ENCODE data around the gene ZFYVE28. TPM values are rescaled to one million over a fixed set of nuclear protein-coding genes. Genes with fewer than 3 reads are reported as not detected.

ZFYVE28 gene
- polyA plus RNA-seq, 1 of the 3 experiments (the other 2 are of a cell fraction) = 3.2 TPM

- H3K27me3 ChIP-seq (ENCODE audit: insufficient read depth) = no peaks in the 10 kb centered on the region
- H3K4me3 ChIP-seq (ENCODE audit: low read depth in 2 of 2, low read length in 1 of 2) = no peak overlapping the region
- no peaks in the 10 kb centered on the region for H3K9me2 ChIP-seq
- H3K4me2 ChIP-seq = no peak overlapping the region
- TF ChIP-seq SMC3 (IDR thresholded peaks at IDR 0.05; ENCODE audit: low read depth, low read length) (no peak), MEF2A (IDR thresholded peaks at IDR 0.05; ENCODE audit: borderline replicate concordance, low read depth) (no peak), RXRA (IDR thresholded peaks at IDR 0.05; ENCODE audit: borderline replicate concordance, low read depth) (no peak), TAF1 (IDR thresholded peaks at IDR 0.05; ENCODE audit: borderline replicate concordance, low read depth, low read length) (no peak), CTCF (IDR thresholded peaks at IDR 0.05) (no peak), NRF1 (IDR thresholded peaks at IDR 0.05; ENCODE audit: low read depth, low read length) (no peak), TEAD4 (IDR thresholded peaks at IDR 0.05; ENCODE audit: borderline replicate concordance, insufficient read depth) (no peak), YY1 (IDR thresholded peaks at IDR 0.05; ENCODE audit: low read depth) (no peak), ELF1 (IDR thresholded peaks at IDR 0.05) (no peak), FOXM1 (IDR thresholded peaks at IDR 0.05; ENCODE audit: low read depth) (no peak), RFX5 (IDR thresholded peaks at IDR 0.05; ENCODE audit: low read length) (no peak), GABPA (IDR thresholded peaks at IDR 0.05; ENCODE audit: low read depth) (no peak), USF2 (IDR thresholded peaks at IDR 0.05; ENCODE audit: borderline replicate concordance, low read depth, low read length) (no peak), IRF3 (IDR thresholded peaks at IDR 0.05; ENCODE audit: low read depth, low read length) (no peak), FOXJ3 (CRISPR knock-in tag; IDR thresholded peaks at IDR 0.05) (no peak), JUND (IDR thresholded peaks at IDR 0.05) (no peak)
- ChIA-PET CTCF (no interaction called here), POLR2A (no interaction called here)
- H3K36me3 ChIP-seq (replicated peaks in 1 of 2; ENCODE audit: control insufficient read depth in 1 of 2, insufficient read depth in 2 of 2, low read length in 1 of 2) = no peaks in the 10 kb centered on the region
- H3K9ac ChIP-seq = no peak overlapping the region
- no peaks in the 10 kb centered on the region for H3F3A ChIP-seq (replicated peaks; ENCODE audit: insufficient read depth)
- no peaks in the 10 kb centered on the region for H3K4me1 ChIP-seq (ENCODE audit: control insufficient read depth in 1 of 2, insufficient read depth in 2 of 2, low read depth in 1 of 2, low read length in 1 of 2)
- no peaks in the 10 kb centered on the region for H4K20me1 ChIP-seq (ENCODE audit: insufficient read depth)
- no peak for DNase-seq
- no peaks in the 10 kb centered on the region for H3K79me2 ChIP-seq (ENCODE audit: insufficient read depth)
- H3K27ac ChIP-seq (ENCODE audit: low read depth in 2 of 2, low read length in 1 of 2) = no peak overlapping the region
- H2AFZ ChIP-seq (ENCODE audit: low read depth) = no peak overlapping the region
- WGBS (ENCODE audit: low lambda C conversion rate) = 86% methylated on average over 21 of the region's 32 CpGs
- no peaks in the 10 kb centered on the region for H3K9me3 ChIP-seq
Observed at GRCh38 chr4:2304321-2304876, 114.0 kb downstream of the ZFYVE28 start.

Data from SK-N-SH (cell line).